ENCODE results near the gene UBA6.
"Not testable (repeated sequence)": the region's sequence is repeated elsewhere in the genome, so short reads cannot be mapped to it uniquely, and the experiment has no call there.

UBA6 gene

DNA sequence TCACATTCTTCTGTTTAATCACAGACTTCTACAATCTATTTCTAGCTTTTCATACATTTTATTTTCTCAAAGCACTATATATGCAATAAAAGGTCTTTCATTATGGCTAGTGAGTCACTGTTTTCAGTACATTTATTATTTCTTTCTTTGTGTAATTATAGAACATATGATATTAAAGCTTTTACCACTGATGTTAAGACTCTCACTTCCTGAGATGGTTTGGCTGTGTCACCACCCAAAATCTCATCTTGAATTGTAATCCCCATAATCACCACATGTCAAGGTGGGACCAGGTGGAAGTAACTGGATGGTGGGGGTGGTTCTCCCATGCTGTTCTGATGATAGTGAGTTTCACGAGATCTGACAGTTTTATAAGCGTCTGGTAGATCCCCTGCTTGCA lies 41.9 kb downstream of the UBA6 start:
- POLR2A ChIA-PET, result no interaction called here

DNA sequence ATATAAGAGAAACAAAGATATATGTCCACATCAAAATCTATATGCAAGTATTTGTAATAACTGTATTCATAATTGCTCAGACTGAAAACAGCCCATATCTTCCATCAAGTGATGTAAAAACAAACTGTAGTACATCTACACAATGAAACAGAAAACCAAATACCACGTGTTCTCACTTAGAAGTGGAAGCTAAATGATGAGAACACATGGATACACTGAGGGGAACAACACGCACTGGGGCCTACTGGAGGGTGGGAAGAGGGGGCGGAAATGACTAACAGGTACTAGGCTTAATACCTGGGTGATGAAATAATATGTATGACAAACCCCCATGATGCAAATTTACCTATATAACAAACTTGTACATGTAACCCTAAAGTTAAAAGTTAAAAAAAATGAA lies 42.7 kb downstream of the UBA6 start:
- TF ChIP-seq, protein P1, sequence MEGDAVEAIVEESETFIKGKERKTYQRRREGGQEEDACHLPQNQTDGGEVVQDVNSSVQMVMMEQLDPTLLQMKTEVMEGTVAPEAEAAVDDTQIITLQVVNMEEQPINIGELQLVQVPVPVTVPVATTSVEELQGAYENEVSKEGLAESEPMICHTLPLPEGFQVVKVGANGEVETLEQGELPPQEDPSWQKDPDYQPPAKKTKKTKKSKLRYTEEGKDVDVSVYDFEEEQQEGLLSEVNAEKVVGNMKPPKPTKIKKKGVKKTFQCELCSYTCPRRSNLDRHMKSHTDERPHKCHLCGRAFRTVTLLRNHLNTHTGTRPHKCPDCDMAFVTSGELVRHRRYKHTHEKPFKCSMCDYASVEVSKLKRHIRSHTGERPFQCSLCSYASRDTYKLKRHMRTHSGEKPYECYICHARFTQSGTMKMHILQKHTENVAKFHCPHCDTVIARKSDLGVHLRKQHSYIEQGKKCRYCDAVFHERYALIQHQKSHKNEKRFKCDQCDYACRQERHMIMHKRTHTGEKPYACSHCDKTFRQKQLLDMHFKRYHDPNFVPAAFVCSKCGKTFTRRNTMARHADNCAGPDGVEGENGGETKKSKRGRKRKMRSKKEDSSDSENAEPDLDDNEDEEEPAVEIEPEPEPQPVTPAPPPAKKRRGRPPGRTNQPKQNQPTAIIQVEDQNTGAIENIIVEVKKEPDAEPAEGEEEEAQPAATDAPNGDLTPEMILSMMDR (IDR thresholded peaks at IDR 0.05; ENCODE audit: control extremely low read depth, extremely low read depth, low read depth, missing control alignments), result no peak
- ChIA-PET POLR2A (no interaction called here), CTCF (no interaction called here)
- DNase-seq (ENCODE audit: extremely low spot score), result no peak

More for the DNA sequence above, 41.9 kb downstream of the UBA6 start:
- TF ChIP-seq, protein P1 (IDR thresholded peaks at IDR 0.05; ENCODE audit: control extremely low read depth, extremely low read depth, low read depth, missing control alignments), result no peak
- DNase-seq (ENCODE audit: extremely low spot score), result no peak
- CTCF ChIA-PET, result no interaction called here

DNA sequence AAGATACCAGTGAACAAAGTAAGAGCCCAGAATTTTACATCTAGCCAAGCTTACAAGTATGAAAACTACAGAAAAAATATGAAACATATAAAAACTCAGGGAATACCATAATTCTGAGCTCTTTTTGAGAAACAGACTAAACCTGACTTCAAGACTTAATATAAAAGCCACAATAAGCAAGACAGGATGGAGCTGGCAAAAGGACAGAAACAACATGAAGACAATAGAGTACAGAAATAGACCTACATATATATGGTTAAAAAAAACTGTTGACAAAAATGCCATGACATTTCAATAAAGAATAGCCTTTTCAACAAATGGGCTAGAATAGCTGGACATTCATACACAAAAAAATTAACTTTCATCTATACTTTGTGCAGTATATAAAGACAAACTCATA lies 49.4 kb downstream of the UBA6 start:
- ChIA-PET CTCF (interaction anchor here (1.0 to 2.8 kb wide), 4 partner anchors 13 to 60 kb away, joined by 3 to 9 read pairs (median 4); no protein-coding TSS in a partner anchor), POLR2A (no interaction called here)
- TF ChIP-seq, protein P1 (IDR thresholded peaks at IDR 0.05; ENCODE audit: control extremely low read depth, extremely low read depth, low read depth, missing control alignments), result no peak
- DNase-seq (ENCODE audit: extremely low spot score), result no peak

DNA sequence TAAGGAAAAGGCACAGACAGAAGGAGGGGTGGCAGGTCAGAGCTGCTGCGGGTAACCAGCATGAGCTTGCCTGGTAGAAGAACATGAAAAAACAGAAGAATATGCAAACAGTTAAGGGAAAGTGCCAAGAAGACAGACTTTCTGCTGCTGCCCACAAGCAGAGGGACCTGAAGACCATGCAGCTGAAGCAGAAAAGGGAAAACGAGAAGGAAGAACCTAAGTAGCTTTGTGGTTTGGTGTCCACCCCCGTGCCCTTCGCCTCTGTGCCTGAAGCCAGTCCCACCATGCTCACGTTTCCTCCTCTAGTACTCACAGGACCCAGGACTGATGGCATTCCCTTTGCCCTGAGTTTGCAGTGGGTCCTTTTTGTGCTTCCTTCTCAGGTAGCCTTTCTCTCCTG lies 62.8 kb downstream of the UBA6 start:
- TF ChIP-seq, protein P1 (IDR thresholded peaks at IDR 0.05; ENCODE audit: control extremely low read depth, extremely low read depth, low read depth, missing control alignments), result no peak
- no peak for DNase-seq (ENCODE audit: extremely low spot score)
- ChIA-PET POLR2A (no interaction called here), CTCF (interaction anchor here (1.0 to 1.7 kb wide), 3 partner anchors 9 to 13 kb away, joined by 3 to 9 read pairs (median 3); no protein-coding TSS in a partner anchor)

DNA sequence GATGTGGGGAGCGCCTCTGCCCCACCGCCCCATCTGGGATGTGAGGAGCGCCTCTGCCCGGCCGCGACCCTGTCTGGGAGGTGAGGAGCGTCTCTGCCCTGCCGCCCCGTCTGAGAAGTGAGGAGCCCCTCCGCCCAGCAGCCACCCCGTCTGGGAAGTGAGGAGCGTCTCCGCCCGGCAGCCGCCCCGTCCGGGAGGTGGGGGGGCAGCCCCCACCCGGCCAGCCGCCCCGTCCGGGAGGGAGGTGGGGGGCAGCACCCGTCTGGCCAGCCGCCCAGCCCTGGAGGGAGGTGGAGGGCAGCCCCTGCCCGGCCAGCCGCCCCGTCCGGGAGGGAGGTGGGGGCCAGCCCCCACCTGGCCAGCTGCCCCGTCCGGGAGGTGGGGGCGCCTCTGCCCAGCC lies 64.0 kb downstream of the UBA6 start:
- CTCF ChIA-PET; DNase-seq (ENCODE audit: extremely low spot score): not testable (repeated sequence)

DNA sequence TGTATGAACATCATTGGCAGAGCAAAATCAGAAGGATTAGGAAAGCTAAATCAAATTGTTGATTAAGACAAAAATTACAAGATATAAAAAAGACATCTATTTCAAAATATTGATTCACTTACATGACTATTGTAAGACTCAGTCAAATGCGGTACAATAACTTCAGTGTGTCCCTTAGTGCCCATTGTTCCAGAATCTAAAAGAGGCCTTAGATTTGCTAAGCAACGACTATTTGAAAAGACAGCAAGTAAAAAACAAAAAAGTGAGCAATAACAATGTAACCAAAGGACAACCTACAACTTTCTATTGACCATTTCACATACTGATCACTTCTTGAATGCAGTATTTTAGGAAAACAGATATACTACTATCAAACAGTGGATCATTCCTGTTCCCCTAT lies 65.6 kb downstream of the UBA6 start:
- ChIA-PET POLR2A (no interaction called here), CTCF (no interaction called here)
- TF ChIP-seq, protein P1 (IDR thresholded peaks at IDR 0.05; ENCODE audit: control extremely low read depth, extremely low read depth, low read depth, missing control alignments), result no peak
- DNase-seq (ENCODE audit: extremely low spot score), result no peak

More for the DNA sequence above, 64.0 kb downstream of the UBA6 start:
- POLR2A ChIA-PET, result not testable (repeated sequence)

DNA sequence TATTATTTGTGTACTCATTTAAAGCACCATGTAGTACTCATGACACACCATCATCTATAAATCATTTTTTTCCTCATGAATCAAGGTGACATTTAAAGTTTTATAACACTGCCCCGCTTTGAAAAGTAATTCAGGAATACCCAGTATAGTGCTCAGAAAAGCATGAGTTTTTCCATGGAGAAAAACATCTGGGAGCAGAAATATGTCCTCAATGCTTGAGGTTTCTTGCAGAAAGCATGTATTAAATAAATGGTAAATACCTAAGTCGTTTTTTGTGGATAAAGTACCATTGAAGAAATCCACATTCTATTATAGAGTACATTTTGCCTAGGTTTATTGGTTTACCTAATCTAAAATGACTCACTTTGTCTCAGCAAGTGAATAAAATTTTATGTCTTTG lies 66.2 kb downstream of the UBA6 start:
- TF ChIP-seq, protein P1 (IDR thresholded peaks at IDR 0.05; ENCODE audit: control extremely low read depth, extremely low read depth, low read depth, missing control alignments), result no peak
- POLR2A ChIA-PET, result no interaction called here
- no peak for DNase-seq (ENCODE audit: extremely low spot score)
- CTCF ChIA-PET, result interaction anchor here (0.9 kb wide), 1 partner anchor 98 kb away, joined by 3 read pairs; no protein-coding TSS in a partner anchor

All from GM10248 (cell line).